SU-DHL-6 (cell line): ENCODE results near the gene THOP1.

ENCODE experiments used
- CTCF ChIP-seq: fragments of 200-600 bp; sonication (generic); IDR thresholded peaks from one replicate; pipeline ENCODE4 v1.5.1; 2017; ENCODE audit warnings: antibody characterized with exemption, mild to moderate bottlenecking, low read length, moderate library complexity; ENCODE audit not compliant: insufficient read depth, poor library complexity, severe bottlenecking
- EZH2phosphoT487 ChIP-seq: fragments of 200-600 bp; sonication (generic), shearing (Covaris generic); conservative IDR thresholded peaks from 2 replicates; pipeline ENCODE4 v1.6.1; 2018; ENCODE audit warnings: mild to moderate bottlenecking, antibody characterized with exemption, low read length, moderate library complexity, mixed read lengths

GRCh38 chr19:2787115-2787514 lies 1.8 kb downstream of the THOP1 start:
- TF ChIP-seq CTCF (no peak), EZH2phosphoT487 (no peak)
